Measurements from ENCODE around the gene TMEM270.

GRCh38 chr7:73894733-73895551 is 34.0 kb downstream of the TMEM270 start:
- TF ChIP-seq RCOR1 (conservative IDR thresholded peaks at IDR 0.05; ENCODE audit: low read depth, low read length) (no peak), CTCF (IDR thresholded peaks at IDR 0.05 in 2 of 3, conservative IDR thresholded peaks at IDR 0.05 in 1 of 3; ENCODE audit: control insufficient read depth in 2 of 3, extremely low read depth in 1 of 3, insufficient read depth in 1 of 3, low read depth in 3 of 3, low read length in 3 of 3) (no peak), POLR2AphosphoS5 (IDR thresholded peaks at IDR 0.05; ENCODE audit: low read length) (no peak), HDAC2 (IDR thresholded peaks at IDR 0.05) (no peak), MYC (IDR thresholded peaks at IDR 0.05; ENCODE audit: insufficient read depth, insufficient read length, insufficient replicate concordance, low read length, severe bottlenecking) (no peak), NFIC (IDR thresholded peaks at IDR 0.05; ENCODE audit: low read depth, low read length) (no peak), SPI1 (IDR thresholded peaks at IDR 0.05; ENCODE audit: borderline replicate concordance, insufficient read depth, low read depth, low read length) (no peak)
